VCaP (cell line): ENCODE data around the gene INIP.
A peak's percentile ranks its signal among the peaks of the same experiment; 100 is the strongest.

ENCODE experiments used
- H3K27ac ChIP-seq: fragments of 450-650 bp; 2 replicates; pipeline ENCODE4 v1.5.1; 2017
- TF ChIP-seq, protein P1 (sequence below): fragments of 450-650 bp; conservative IDR thresholded peaks from 2 replicates; pipeline ENCODE4 v1.5.1; 2017; ENCODE audit warnings: mild to moderate bottlenecking, moderate library complexity

The INIP gene

DNA sequence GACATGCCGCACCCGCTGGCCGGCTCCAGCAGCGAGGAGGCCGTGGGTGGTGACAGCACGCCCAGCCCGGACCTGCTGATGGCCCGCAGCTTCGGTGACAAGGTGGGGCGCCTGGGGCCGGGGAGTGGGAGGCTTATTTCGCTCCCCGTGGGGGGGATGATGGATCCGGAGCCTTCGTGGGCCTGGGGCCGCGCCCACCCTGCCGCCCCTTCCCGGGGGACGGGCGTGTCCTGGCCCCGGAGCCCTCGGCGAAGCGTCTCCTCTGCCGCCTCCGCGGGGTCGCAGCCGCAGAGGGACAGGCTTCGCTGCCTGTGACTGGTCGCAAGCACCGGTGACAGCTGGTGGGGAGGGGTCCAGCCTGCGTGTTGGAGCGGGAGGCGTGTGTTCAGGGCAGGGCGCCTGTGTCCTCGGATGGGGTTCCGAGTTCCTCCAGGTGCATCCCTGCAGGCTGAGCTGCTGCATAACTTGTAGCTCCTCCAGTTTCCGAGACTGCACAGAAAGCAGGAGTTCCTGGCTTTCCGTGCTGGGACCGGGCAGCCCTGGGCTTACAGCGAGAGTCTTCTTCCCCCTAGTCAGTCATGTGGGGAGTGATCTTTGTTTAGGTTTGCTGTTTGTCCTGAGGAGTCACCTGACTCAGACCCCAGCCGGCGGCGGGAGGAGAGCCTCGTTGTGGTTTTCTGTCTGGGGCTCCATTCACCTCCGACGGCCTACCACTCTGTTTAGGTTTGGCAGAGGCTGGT lies 33.3 kb upstream of the INIP start:
- TF ChIP-seq, protein P1, sequence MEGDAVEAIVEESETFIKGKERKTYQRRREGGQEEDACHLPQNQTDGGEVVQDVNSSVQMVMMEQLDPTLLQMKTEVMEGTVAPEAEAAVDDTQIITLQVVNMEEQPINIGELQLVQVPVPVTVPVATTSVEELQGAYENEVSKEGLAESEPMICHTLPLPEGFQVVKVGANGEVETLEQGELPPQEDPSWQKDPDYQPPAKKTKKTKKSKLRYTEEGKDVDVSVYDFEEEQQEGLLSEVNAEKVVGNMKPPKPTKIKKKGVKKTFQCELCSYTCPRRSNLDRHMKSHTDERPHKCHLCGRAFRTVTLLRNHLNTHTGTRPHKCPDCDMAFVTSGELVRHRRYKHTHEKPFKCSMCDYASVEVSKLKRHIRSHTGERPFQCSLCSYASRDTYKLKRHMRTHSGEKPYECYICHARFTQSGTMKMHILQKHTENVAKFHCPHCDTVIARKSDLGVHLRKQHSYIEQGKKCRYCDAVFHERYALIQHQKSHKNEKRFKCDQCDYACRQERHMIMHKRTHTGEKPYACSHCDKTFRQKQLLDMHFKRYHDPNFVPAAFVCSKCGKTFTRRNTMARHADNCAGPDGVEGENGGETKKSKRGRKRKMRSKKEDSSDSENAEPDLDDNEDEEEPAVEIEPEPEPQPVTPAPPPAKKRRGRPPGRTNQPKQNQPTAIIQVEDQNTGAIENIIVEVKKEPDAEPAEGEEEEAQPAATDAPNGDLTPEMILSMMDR = no peak

DNA sequence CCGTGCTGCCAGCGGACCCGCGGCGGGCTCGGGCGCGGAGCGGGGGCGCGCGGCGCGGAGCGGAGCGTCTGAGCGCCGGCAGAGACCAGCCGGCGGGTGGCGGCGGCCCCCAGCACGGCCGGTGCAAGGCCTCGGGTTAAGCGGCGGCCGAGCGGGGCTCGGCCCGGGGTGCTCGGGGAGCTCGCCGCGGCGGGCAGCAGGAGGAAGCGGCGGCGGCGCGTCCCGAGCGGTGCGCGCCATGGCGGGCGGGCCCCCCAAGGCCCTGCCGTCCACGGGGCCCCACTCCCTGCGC lies 32.8 kb upstream of the INIP start:
- peak overlapping the region; percentile 84 for H3K27ac ChIP-seq
- TF ChIP-seq, protein P1 = no peak

More for the DNA sequence above, 33.3 kb upstream of the INIP start:
- H3K27ac ChIP-seq = peak overlapping the region; percentile 84

DNA sequence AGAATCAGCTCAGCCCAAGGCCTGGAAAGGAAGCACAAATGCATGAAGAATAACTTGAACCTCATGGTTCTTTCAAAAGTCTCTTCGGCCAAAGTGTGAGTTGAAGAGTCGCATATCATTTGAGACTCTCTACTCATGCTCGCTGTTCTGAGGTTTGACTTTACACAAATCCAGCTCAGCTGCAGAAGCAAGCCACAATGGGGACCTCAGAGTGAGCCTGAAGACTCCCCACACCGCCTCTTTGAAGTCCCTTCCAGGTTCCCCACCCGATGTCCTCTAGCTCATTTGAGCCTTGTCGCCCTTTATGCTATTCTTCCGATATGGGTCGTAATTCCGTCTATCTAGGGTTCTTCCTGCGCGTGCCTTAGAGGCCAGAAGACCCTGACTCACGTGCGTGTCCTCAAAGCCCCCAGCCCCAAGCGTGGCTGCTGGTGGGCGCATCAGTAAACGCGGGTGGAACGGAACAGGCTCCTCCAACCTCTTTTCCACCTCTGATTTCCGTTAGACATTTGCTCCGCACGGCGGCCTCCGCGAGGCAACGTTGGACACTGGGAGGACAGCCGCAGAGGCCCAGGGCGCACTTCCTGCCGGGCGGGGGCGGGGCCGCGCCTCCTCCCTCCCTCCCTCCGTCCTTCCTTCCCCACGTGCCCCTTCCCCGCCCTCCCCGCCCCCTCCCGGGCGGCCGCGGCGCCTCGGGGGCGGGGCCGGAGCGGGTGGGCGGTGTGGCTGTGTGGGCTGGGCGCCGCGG lies 32.3 kb upstream of the INIP start, which contains the start of gene SNX30:
SNX30 (plus strand) TSS at position 745 of the 748 bp plus-strand sequence. CDS start 242 bp downstream, outside the sequence.
- TF ChIP-seq, protein P1 = no peak; the same call in 1 of the 2 replicates
- H3K27ac ChIP-seq = peak within 1 kb of the TSS; percentile 84

DNA sequence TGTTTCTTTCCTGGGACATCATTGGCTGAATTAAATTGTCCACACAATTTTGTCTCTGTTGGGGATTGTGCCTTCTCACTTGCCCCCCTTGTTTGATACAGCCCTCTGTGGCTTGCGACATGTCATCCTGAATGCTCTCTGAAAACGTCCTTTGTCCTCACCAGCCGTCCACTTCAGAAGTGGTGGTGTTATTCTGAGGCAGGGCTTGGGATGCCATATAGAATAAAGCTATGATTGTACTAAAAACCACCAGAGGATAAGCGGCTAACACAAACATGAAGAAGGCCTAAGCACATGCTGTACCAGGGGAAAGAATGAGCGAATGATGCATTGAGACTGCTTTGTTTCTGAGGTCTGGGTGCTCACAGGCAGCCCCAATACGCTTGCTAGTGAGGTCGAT lies 29.2 kb upstream of the INIP start:
- no peak overlapping the region for H3K27ac ChIP-seq
- TF ChIP-seq, protein P1 = no peak

DNA sequence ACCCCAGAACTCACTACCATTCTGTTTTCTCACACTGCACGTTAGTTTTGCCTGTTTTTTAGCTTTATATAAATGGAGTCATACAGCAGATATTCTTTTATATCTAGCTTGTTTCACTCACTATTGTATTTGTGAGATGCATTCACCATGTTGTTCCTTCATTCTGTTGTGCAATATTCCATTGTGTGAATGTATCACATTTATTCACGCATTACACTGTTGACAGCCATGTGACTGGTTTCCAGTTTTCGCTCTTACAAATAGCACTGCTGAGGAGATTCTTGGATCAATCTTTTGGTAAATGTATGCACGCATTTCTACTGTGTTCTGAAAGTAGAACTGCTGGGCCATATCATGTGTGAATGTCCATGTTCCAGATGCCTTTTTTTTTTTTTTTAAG lies 26.3 kb upstream of the INIP start:
- TF ChIP-seq, protein P1 = no peak
- no peak overlapping the region for H3K27ac ChIP-seq

DNA sequence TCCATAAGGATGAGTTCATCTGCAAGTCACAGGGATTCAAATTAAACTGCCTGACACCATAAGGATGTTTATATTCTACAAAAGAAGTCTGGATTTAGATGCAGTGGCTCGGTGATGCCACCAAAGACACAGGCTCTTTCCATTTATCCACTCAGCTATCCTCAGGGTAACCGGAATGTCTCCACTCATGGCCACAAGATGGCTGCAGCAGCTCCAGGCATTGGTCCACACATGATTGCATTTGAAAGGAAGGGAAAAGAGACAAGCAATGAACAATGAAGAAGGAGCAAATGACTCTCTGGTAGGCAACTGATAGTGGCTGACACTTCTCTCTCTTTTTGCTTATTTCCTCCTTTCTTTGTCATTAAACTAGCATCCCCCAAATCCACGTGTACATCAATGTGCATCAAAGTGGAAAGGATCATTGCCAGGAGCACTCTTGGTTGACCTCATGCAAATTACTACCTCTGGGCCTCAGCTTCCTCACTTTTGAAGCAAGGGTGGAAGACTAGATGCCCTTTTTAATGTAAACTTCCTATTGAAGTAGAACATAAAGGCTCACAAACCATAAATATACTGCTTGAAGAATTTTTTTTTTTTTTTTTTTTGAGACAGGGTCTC lies 25.4 kb upstream of the INIP start:
- no peak overlapping the region for H3K27ac ChIP-seq
- TF ChIP-seq, protein P1 = no peak

DNA sequence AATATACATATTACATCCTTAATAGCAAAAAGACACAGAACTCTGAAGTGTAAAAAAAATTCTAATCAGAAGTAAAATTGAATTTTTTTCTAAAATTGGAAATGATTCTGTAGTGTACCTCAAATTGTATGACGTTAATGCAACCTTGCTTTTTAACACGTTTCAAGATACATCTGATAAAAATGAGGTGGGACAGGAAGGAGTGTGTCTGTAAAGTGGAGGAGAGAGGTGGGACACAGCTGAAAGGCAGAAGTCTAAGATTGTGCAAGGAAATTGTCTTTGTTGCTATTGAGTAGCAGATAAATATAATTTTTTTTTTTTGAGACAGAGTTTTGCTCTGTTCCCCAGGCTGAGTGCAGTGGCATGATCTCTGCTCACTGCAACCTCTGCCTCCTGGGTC lies 17.0 kb upstream of the INIP start:
- TF ChIP-seq, protein P1 = no peak
- H3K27ac ChIP-seq = no peak overlapping the region
